PFSK-1 (cell line): ENCODE measurements around the gene GTF2F2.

Experiments
- FOXP2 ChIP-seq: optimal IDR thresholded peaks from 2 replicates; pipeline ENCODE3; 2011; ENCODE audit warnings: borderline replicate concordance, control low read depth, inconsistent platforms; ENCODE audit not compliant: insufficient read depth; ENCODE audit errors: extremely low read length, extremely low read depth
- POLR2AphosphoS5 ChIP-seq: IDR thresholded peaks from 2 replicates; pipeline ENCODE4 v1.6.1; 2012; ENCODE audit warnings: low read depth, mild to moderate bottlenecking, control low read depth, low read length, moderate library complexity
- REST ChIP-seq, 2 experiments: IDR thresholded peaks; 2 replicates each; pipeline versions ENCODE4 v1.6.1 to v1.8.0; 2011 to 2012; ENCODE audit warnings: low read depth in 2 of 2, low read length in 2 of 2, control low read depth in 1 of 2, inconsistent platforms in 1 of 2, mild to moderate bottlenecking in 1 of 2, moderate library complexity in 1 of 2; ENCODE audit not compliant: insufficient read depth in 1 of 2
- SIN3A ChIP-seq: IDR thresholded peaks from 2 replicates; pipeline ENCODE4 v1.6.1; 2012; ENCODE audit warnings: mild to moderate bottlenecking, low read length, moderate library complexity, borderline replicate concordance; ENCODE audit not compliant: insufficient read depth
- TAF1 ChIP-seq: IDR thresholded peaks from 2 replicates; pipeline ENCODE4 v1.6.1; 2012; ENCODE audit warnings: low read length, control low read depth, borderline replicate concordance; ENCODE audit not compliant: insufficient read depth

Gene GTF2F2

GRCh38 chr13:45132369-45133064 is 12.2 kb downstream of the GTF2F2 start:
- TF ChIP-seq REST (IDR thresholded peaks at IDR 0.05; ENCODE audit: insufficient read depth in 1 of 2, low read depth in 2 of 2, low read length in 2 of 2) (no peak), TAF1 (no peak), FOXP2 (no peak), SIN3A (no peak), POLR2AphosphoS5 (no peak)

- TF ChIP-seq REST (IDR thresholded peaks at IDR 0.05; ENCODE audit: insufficient read depth in 1 of 2, low read depth in 2 of 2, low read length in 2 of 2) (no peak), FOXP2 (no peak), SIN3A (no peak), POLR2AphosphoS5 (no peak), TAF1 (no peak)
Observed at GRCh38 chr13:45133396-45134118, 13.2 kb downstream of the GTF2F2 start.

- TF ChIP-seq POLR2AphosphoS5 (no peak), FOXP2 (no peak), REST (IDR thresholded peaks at IDR 0.05; ENCODE audit: insufficient read depth in 1 of 2, low read depth in 2 of 2, low read length in 2 of 2) (no peak), SIN3A (no peak), TAF1 (no peak)
Observed at GRCh38 chr13:45136741-45137504, 16.6 kb downstream of the GTF2F2 start.

- TF ChIP-seq TAF1 (no peak), SIN3A (no peak), REST (IDR thresholded peaks at IDR 0.05; ENCODE audit: insufficient read depth in 1 of 2, low read depth in 2 of 2, low read length in 2 of 2) (no peak), POLR2AphosphoS5 (no peak), FOXP2 (no peak)
Observed at GRCh38 chr13:45137526-45137925, 17.2 kb downstream of the GTF2F2 start.
